HCT116 (cell line): ENCODE results near the gene ETNK1. TPM values are rescaled to one million over a fixed set of nuclear protein-coding genes. Genes with fewer than 3 reads are reported as not detected.

Experiments
- ATAC-seq: fragments of 200-7000 bp; cut with Tn5 transposase; 2 replicates; pipeline ENCODE4 v1.9.1; 2020; ENCODE audit warnings: mild to moderate bottlenecking, moderate library complexity
- BruUV-seq: library from RNA; stranded (reverse); fragments of 400-500 nt; replicated peaks from 2 replicates; lab custom pipeline; 2021; lab: Mats Ljungman, UMichigan
- CTCF ChIA-PET: fragments of 300-600 bp; sonication (Branson Sonifier 250); formaldehyde crosslinking; loops from one replicate; lab custom pipeline; 2021; ENCODE audit warnings: antibody characterized with exemption; lab: Charles Lee
- POLR2A ChIA-PET: fragments of 300-600, 350-600 bp; sonication (Branson Sonifier 250); formaldehyde crosslinking; loops from one replicate; lab custom pipeline; 2021; ENCODE audit warnings: antibody characterized with exemption; lab: Charles Lee
- RAD21 ChIA-PET, 2 experiments: fragments of 300-600 bp; sonication (Branson Sonifier 250); formaldehyde crosslinking; loops; one replicate each; lab custom pipeline; 2023; ENCODE audit warnings: low total read pairs in 2 of 2; ENCODE audit not compliant: uncharacterized antibody in 2 of 2, unreplicated experiment in 2 of 2, low non-redundant PET in 1 of 2; lab: Charles Lee
- DNase-seq: peaks from one replicate; pipeline ENCODE4 v3.0.0-alpha.2; 2010; ENCODE audit warnings: low read depth, low spot score
- H2AFZ ChIP-seq: fragments of 200-600 bp; shearing (Covaris generic), sonication (generic); 2 replicates; pipeline ENCODE4 v1.6.1; 2017; ENCODE audit warnings: low read depth, mixed run types, mixed read lengths, antibody characterized with exemption, low read length; ENCODE audit not compliant: poor library complexity, severe bottlenecking
- H3K27ac ChIP-seq: 2 replicates; pipeline ENCODE4 v1.5.1; 2012; ENCODE audit warnings: low read depth, low read length
- H3K27me3 ChIP-seq: fragments of 200-600 bp; sonication (generic); 2 replicates; pipeline ENCODE4 v1.6.1; 2016; ENCODE audit warnings: mixed run types, low read length, mixed read lengths; ENCODE audit not compliant: insufficient read depth
- H3K36me3 ChIP-seq, 2 experiments: fragments of 200-500 bp in 1 of 2; fragments of 200-600 bp in 1 of 2; sonication (Bioruptor generic) in 1 of 2; sonication (generic) in 1 of 2; 2 replicates each; pipeline versions ENCODE4 v1.5.1 to v1.6.1; 2014 to 2016; ENCODE audit warnings: low read length in 2 of 2, inconsistent platforms in 1 of 2, mixed read lengths in 1 of 2, mixed run types in 1 of 2; ENCODE audit not compliant: insufficient read depth in 2 of 2, control insufficient read depth in 1 of 2
- H3K4me1 ChIP-seq, 2 experiments: fragments of 200-600 bp in 1 of 2; sonication (generic) in 1 of 2; 2 replicates each; pipeline versions ENCODE4 v1.5.1 to v1.6.1; 2012 to 2017; ENCODE audit warnings: low read length in 2 of 2, inconsistent platforms in 1 of 2, mild to moderate bottlenecking in 1 of 2, mixed read lengths in 1 of 2, mixed run types in 1 of 2, moderate library complexity in 1 of 2; ENCODE audit not compliant: insufficient read depth in 2 of 2, control insufficient read depth in 1 of 2
- H3K4me2 ChIP-seq: fragments of 200-600 bp; sonication (generic); 2 replicates; pipeline ENCODE4 v1.6.1; 2017; ENCODE audit warnings: mixed run types, low read length, mixed read lengths
- H3K4me3 ChIP-seq, 2 experiments: fragments of 200-600 bp in 1 of 2; sonication (generic) in 1 of 2; replicated peaks in 1 of 2; 2 replicates each; pipeline ENCODE4 v1.5.1; 2011 to 2016; ENCODE audit warnings: low read length in 2 of 2, control low read depth in 1 of 2, low read depth in 1 of 2, mild to moderate bottlenecking in 1 of 2, mixed read lengths in 1 of 2, mixed run types in 1 of 2
- H3K79me2 ChIP-seq: fragments of 200-600 bp; sonication (generic); 2 replicates; pipeline ENCODE4 v1.6.1; 2017; ENCODE audit warnings: mild to moderate bottlenecking, mixed run types, low read length, moderate library complexity, mixed read lengths; ENCODE audit not compliant: insufficient read depth
- H3K9ac ChIP-seq: fragments of 200-600 bp; sonication (generic); 2 replicates; pipeline ENCODE4 v1.6.1; 2016; ENCODE audit warnings: low read length, mixed read lengths
- H3K9me2 ChIP-seq: fragments of 200-600 bp; sonication (generic), shearing (Covaris generic); 2 replicates; pipeline ENCODE4 v1.6.1; 2017; ENCODE audit warnings: mixed run types, mild to moderate bottlenecking, moderate library complexity; ENCODE audit not compliant: insufficient read depth
- H3K9me3 ChIP-seq, 2 experiments: fragments of 200-500 bp in 1 of 2; fragments of 200-600 bp in 1 of 2; sonication (Bioruptor generic) in 1 of 2; sonication (generic) in 1 of 2; 2 replicates each; pipeline ENCODE4 v1.6.1; 2014 to 2017; ENCODE audit warnings: low read length in 2 of 2, mixed read lengths in 2 of 2, inconsistent platforms in 1 of 2, low read depth in 1 of 2, mild to moderate bottlenecking in 1 of 2, mixed run types in 1 of 2, moderate library complexity in 1 of 2; ENCODE audit not compliant: control insufficient read depth in 1 of 2, insufficient read depth in 1 of 2
- H4K20me1 ChIP-seq: fragments of 200-600 bp; sonication (generic), shearing (Covaris generic); 2 replicates; pipeline ENCODE4 v1.6.1; 2017; ENCODE audit warnings: mixed run types, mild to moderate bottlenecking, moderate library complexity; ENCODE audit not compliant: insufficient read depth
- CBX3 ChIP-seq: IDR thresholded peaks from 2 replicates; pipeline ENCODE4 v1.6.1; 2012; ENCODE audit warnings: low read depth
- EZH2phosphoT487 ChIP-seq: fragments of 200-600 bp; IDR thresholded peaks from 2 replicates; pipeline ENCODE4 v1.6.1; 2018; ENCODE audit warnings: antibody characterized with exemption, borderline replicate concordance
- FOSL1 ChIP-seq: IDR thresholded peaks from 2 replicates; pipeline ENCODE4 v1.6.1; 2012; ENCODE audit warnings: low read depth
- JUND ChIP-seq: IDR thresholded peaks from 2 replicates; pipeline ENCODE4 v1.6.1; 2012
- intact Hi-C: fragments of 100-400 bp; cut with micrococcal nuclease; formaldehyde crosslinking; loops from 2 replicates; pipeline ENCODE4 v1.10.0; 2022
- total RNA-seq: library from RNA; stranded (reverse); gene quantifications from one replicate; pipeline ENCODE4 v1.2.1, GENCODE V29; 2021; ENCODE audit not compliant: unreplicated experiment
- TF ChIP-seq, protein P1 (sequence below): IDR thresholded peaks from 2 replicates; pipeline ENCODE4 v1.6.1; 2011; ENCODE audit warnings: mild to moderate bottlenecking, low read length, moderate library complexity; ENCODE audit not compliant: insufficient replicate concordance; ENCODE audit errors: extremely low read depth
- TF ChIP-seq, protein P2 (sequence below): IDR thresholded peaks from 2 replicates; pipeline ENCODE4 v1.6.1; 2012

The ETNK1 gene
- total RNA-seq, 1 experiment from 2014 or later, result 83.6 TPM

DNA sequence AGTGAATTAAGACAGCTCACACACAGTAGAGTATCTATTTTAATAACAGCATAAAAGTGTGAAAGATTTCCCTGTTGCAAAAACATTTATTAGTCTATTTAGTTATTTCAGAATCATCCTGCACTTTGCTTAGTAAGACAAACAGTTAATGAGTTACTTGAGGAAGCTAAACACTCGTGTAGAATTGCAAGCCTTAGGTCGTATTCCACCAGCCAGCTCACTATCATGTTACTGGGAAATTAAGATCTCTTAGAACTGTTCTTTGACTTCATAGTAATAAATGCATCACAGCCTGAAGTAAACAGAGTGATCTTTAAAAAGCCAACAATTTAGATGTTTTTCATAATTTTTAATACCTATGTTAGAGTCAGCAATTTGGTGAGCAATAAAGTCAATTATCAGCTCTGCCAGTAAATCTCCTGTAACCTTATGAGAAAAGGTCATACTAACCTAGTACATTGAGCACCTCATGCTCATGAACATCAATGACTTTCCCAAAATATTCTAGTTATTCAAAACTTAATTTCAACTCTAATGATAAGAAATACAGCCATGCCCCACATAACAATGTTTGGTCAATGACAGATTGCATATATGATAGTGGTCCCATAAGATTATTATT, 26.7 kb upstream of the ETNK1 start:
- H3K4me1 ChIP-seq, result no peaks in the 10 kb centered on the region
- no peaks in the 10 kb centered on the region for H4K20me1 ChIP-seq
- intact Hi-C loops, result no loop called here
- RAD21 ChIA-PET, result no interaction called here
- TF ChIP-seq CBX3, result no peak
- TF ChIP-seq, all 23 proteins: peak for 0
- BruUV-seq, result no TSS peak
- no peaks in the 10 kb centered on the region for H3K9me3 ChIP-seq
- CTCF ChIA-PET, result no interaction called here
- H3K36me3 ChIP-seq, result no peaks in the 10 kb centered on the region
- no peak overlapping the region for H3K4me2 ChIP-seq
- no peak overlapping the region for H3K4me3 ChIP-seq
- no peak overlapping the region for H2AFZ ChIP-seq
- H3K79me2 ChIP-seq, result no peaks in the 10 kb centered on the region
- POLR2A ChIA-PET, result no interaction called here
- H3K27me3 ChIP-seq, result no peaks in the 10 kb centered on the region
- H3K9ac ChIP-seq, result no peak overlapping the region
- ATAC-seq (no peak), DNase-seq (no peak)
- no peaks in the 10 kb centered on the region; the same call in 1 of the 2 replicates for H3K9me2 ChIP-seq
- no peak overlapping the region for H3K27ac ChIP-seq

GRCh38 chr12:22598763-22599161, 26.2 kb upstream of the ETNK1 start:
- CTCF ChIA-PET, result no interaction called here
- TF ChIP-seq EZH2phosphoT487, result no peak
- TF ChIP-seq, protein P1, sequence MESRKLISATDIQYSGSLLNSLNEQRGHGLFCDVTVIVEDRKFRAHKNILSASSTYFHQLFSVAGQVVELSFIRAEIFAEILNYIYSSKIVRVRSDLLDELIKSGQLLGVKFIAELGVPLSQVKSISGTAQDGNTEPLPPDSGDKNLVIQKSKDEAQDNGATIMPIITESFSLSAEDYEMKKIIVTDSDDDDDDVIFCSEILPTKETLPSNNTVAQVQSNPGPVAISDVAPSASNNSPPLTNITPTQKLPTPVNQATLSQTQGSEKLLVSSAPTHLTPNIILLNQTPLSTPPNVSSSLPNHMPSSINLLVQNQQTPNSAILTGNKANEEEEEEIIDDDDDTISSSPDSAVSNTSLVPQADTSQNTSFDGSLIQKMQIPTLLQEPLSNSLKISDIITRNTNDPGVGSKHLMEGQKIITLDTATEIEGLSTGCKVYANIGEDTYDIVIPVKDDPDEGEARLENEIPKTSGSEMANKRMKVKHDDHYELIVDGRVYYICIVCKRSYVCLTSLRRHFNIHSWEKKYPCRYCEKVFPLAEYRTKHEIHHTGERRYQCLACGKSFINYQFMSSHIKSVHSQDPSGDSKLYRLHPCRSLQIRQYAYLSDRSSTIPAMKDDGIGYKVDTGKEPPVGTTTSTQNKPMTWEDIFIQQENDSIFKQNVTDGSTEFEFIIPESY, result no peak
- TF ChIP-seq CBX3, result no peak
- no peak for TF ChIP-seq FOSL1
- TF ChIP-seq, protein P2, sequence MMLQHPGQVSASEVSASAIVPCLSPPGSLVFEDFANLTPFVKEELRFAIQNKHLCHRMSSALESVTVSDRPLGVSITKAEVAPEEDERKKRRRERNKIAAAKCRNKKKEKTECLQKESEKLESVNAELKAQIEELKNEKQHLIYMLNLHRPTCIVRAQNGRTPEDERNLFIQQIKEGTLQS, result no peak
- TF ChIP-seq JUND, result no peak
- TF ChIP-seq, all 23 proteins: peak for 0
- RAD21 ChIA-PET, result no interaction called here
- POLR2A ChIA-PET, result no interaction called here
- DNase-seq, result no peak
- no peaks in the 10 kb centered on the region; the same call in 1 of the 2 replicates for H3K9me2 ChIP-seq
- no peaks in the 10 kb centered on the region for H3K36me3 ChIP-seq
- H3K27ac ChIP-seq, result no peak overlapping the region
- intact Hi-C loops, result no loop called here
- no peak overlapping the region for H3K9ac ChIP-seq
- no peaks in the 10 kb centered on the region for H3K4me1 ChIP-seq
- H3K4me3 ChIP-seq, result no peak overlapping the region
- ATAC-seq, result no peak
- no TSS peak for BruUV-seq
- no peaks in the 10 kb centered on the region for H4K20me1 ChIP-seq
- H3K9me3 ChIP-seq, result no peaks in the 10 kb centered on the region
- no peaks in the 10 kb centered on the region for H3K27me3 ChIP-seq
- H3K79me2 ChIP-seq, result no peaks in the 10 kb centered on the region
- no peak overlapping the region for H2AFZ ChIP-seq
- H3K4me2 ChIP-seq, result no peak overlapping the region
